GM23338 (cell line): ENCODE measurements around the gene AOAH. TPM values are rescaled to one million over a fixed set of nuclear protein-coding genes. Genes with fewer than 3 reads are reported as not detected.

Experiments used
- ATAC-seq: fragments of 200-7000 bp; cut with Tn5 transposase; 3 replicates; pipeline ENCODE4 v1.9.1; 2020
- DNase-seq: peaks from one replicate; pipeline ENCODE4 v3.0.0-alpha.2; 2015; ENCODE audit warnings: low spot score
- H2AFZ ChIP-seq: fragments of 200-600 bp; sonication (generic); 2 replicates; pipeline ENCODE4 v1.8.0; 2016; ENCODE audit warnings: antibody characterized with exemption, mild to moderate bottlenecking, moderate library complexity
- H3F3A ChIP-seq: fragments of 200-600 bp; sonication (generic); replicated peaks from 2 replicates; pipeline ENCODE4 v1.8.0; 2017; ENCODE audit warnings: antibody characterized with exemption, mixed run types, low read depth
- H3K27ac ChIP-seq: fragments of 200-600 bp; sonication (generic); 2 replicates; pipeline ENCODE4 v1.6.1; 2016; ENCODE audit warnings: low read depth
- H3K27me3 ChIP-seq: fragments of 200-600 bp; sonication (generic); 2 replicates; pipeline ENCODE4 v1.8.0; 2016; ENCODE audit warnings: mild to moderate bottlenecking, mixed run types, moderate library complexity; ENCODE audit not compliant: insufficient read depth
- H3K36me3 ChIP-seq: fragments of 200-600 bp; sonication (generic); 2 replicates; pipeline ENCODE4 v1.8.0; 2016; ENCODE audit warnings: mild to moderate bottlenecking; ENCODE audit not compliant: insufficient read depth
- H3K4me1 ChIP-seq: fragments of 200-600 bp; sonication (generic); 2 replicates; pipeline ENCODE4 v1.8.0; 2016; ENCODE audit warnings: mild to moderate bottlenecking, moderate library complexity; ENCODE audit not compliant: insufficient read depth
- H3K4me2 ChIP-seq: fragments of 200-600 bp; sonication (generic); 2 replicates; pipeline ENCODE4 v1.7.1; 2017; ENCODE audit warnings: mixed run types
- H3K4me3 ChIP-seq: fragments of 200-600 bp; sonication (generic); 2 replicates; pipeline ENCODE4 v1.6.1; 2016; ENCODE audit warnings: mixed run types
- H3K79me2 ChIP-seq: fragments of 200-600 bp; sonication (generic); replicated peaks from 2 replicates; pipeline ENCODE4 v1.8.0; 2017; ENCODE audit warnings: mild to moderate bottlenecking; ENCODE audit not compliant: insufficient read depth
- H3K9me2 ChIP-seq: fragments of 200-600 bp; sonication (generic); 2 replicates; pipeline ENCODE4 v1.8.0; 2017; ENCODE audit not compliant: insufficient read depth
- H4K20me1 ChIP-seq: fragments of 200-600 bp; sonication (generic); replicated peaks from 2 replicates; pipeline ENCODE4 v1.8.0; 2017; ENCODE audit warnings: mild to moderate bottlenecking; ENCODE audit not compliant: insufficient read depth
- H3K27ac Mint-ChIP-seq: 2 replicates; pipeline ENCODE4 v1.8.0; 2020; ENCODE audit warnings: inconsistent platforms, mild to moderate bottlenecking, moderate library complexity, mixed read lengths
- H3K27me3 Mint-ChIP-seq: 3 replicates; pipeline ENCODE4 v1.8.0; 2022; ENCODE audit warnings: low read depth, mild to moderate bottlenecking, moderate library complexity, mixed read lengths, inconsistent platforms; ENCODE audit not compliant: insufficient read depth, poor library complexity
- H3K36me3 Mint-ChIP-seq: 3 replicates; pipeline ENCODE4 v1.8.0; 2021; ENCODE audit warnings: low read depth, mild to moderate bottlenecking, inconsistent platforms, moderate library complexity, mixed read lengths
- H3K4me1 Mint-ChIP-seq: 3 replicates; pipeline ENCODE4 v1.8.0; 2020; ENCODE audit warnings: mild to moderate bottlenecking, inconsistent platforms, mixed read lengths
- H3K4me3 Mint-ChIP-seq: 3 replicates; pipeline ENCODE4 v1.8.0; 2021; ENCODE audit warnings: moderate library complexity, mild to moderate bottlenecking, inconsistent platforms, mixed read lengths
- H3K9me3 Mint-ChIP-seq: 3 replicates; pipeline ENCODE4 v1.8.0; 2020; ENCODE audit warnings: moderate library complexity, mild to moderate bottlenecking, inconsistent platforms, mixed read lengths
- CTCF ChIP-seq, 2 experiments: fragments of 200-600 bp in 1 of 2; sonication (generic) in 1 of 2; conservative IDR thresholded peaks; 2 replicates each; pipeline versions ENCODE4 v1.5.1 to v1.6.1; 2016 to 2017; ENCODE audit warnings: antibody characterized with exemption in 2 of 2, low read depth in 2 of 2, mild to moderate bottlenecking in 2 of 2, moderate library complexity in 1 of 2
- ETS1 ChIP-seq: IDR thresholded peaks from 2 replicates; pipeline ENCODE4 v1.6.1; 2016; ENCODE audit warnings: antibody characterized with exemption
- EZH2 ChIP-seq: fragments of 200-600 bp; sonication (generic); IDR thresholded peaks from one replicate; pipeline ENCODE4 v1.8.0; 2017; ENCODE audit warnings: antibody characterized with exemption, mild to moderate bottlenecking, low read depth; ENCODE audit not compliant: unreplicated experiment
- EZH2phosphoT487 ChIP-seq: fragments of 200-600 bp; sonication (generic); IDR thresholded peaks from one replicate; pipeline ENCODE4 v1.8.1; 2018; ENCODE audit warnings: antibody characterized with exemption; ENCODE audit not compliant: unreplicated experiment
- JUNB ChIP-seq: IDR thresholded peaks from one replicate; pipeline ENCODE4 v1.6.1; 2016; ENCODE audit warnings: antibody characterized with exemption; ENCODE audit not compliant: unreplicated experiment
- NANOG ChIP-seq: IDR thresholded peaks from 2 replicates; pipeline ENCODE4 v1.6.1; 2016; ENCODE audit warnings: antibody characterized with exemption, borderline replicate concordance
- REST ChIP-seq: IDR thresholded peaks from one replicate; pipeline ENCODE4 v1.6.1; 2018; ENCODE audit warnings: antibody characterized with exemption; ENCODE audit not compliant: unreplicated experiment
- STAT1 ChIP-seq: IDR thresholded peaks from one replicate; pipeline ENCODE4 v1.6.1; 2016; ENCODE audit warnings: antibody characterized with exemption; ENCODE audit not compliant: unreplicated experiment
- ZNF331 ChIP-seq: fragments of 250-450 bp; sonication (Bioruptor Pico); IDR thresholded peaks from 2 replicates; pipeline ENCODE4 v1.5.0; 2020; ENCODE audit warnings: low read depth, mild to moderate bottlenecking, moderate library complexity
- polyA plus RNA-seq: library from polyadenylated mRNA; unstranded; fragments of >200 nt; fragmentation: Nextera tagmentation; extraction: Ambion mirVana; gene quantifications from 2 replicates; pipeline ENCODE4 v1.2.1, GENCODE V29; 2016
- total RNA-seq: library from RNA; depleted of rRNA; stranded (reverse); fragments of >200 nt; shearing (Covaris generic); gene quantifications from 2 replicates; pipeline ENCODE4 v1.2.3, GENCODE V29; 2014

The AOAH gene
- total and polyA plus RNA-seq, 2 experiments from 2014 or later = not detected

- Histone ChIP-seq H4K20me1 (no peaks in the 10 kb centered on the region), H3K9me2 (peaks cover 4% of the 10 kb centered on the region; the same call in 1 of the 2 replicates)
Measured at GRCh38 chr7:36547416-36547815, 176.9 kb downstream of the AOAH start.

More at GRCh38 chr7:36547416-36547815, 176.9 kb downstream of the AOAH start:
- no peaks in the 10 kb centered on the region for H3K36me3 Mint-ChIP-seq
- H3K36me3 ChIP-seq = no peaks in the 10 kb centered on the region; the same call in 1 of the 2 replicates
- H3K79me2 ChIP-seq = no peaks in the 10 kb centered on the region
- peaks cover 1% of the 10 kb centered on the region for H3K27me3 Mint-ChIP-seq
- DNase-seq (no peak), ATAC-seq (no peak)
- TF ChIP-seq NANOG (no peak), EZH2phosphoT487 (no peak), CTCF (conservative IDR thresholded peaks at IDR 0.05; ENCODE audit: low read depth in 2 of 2) (no peak), EZH2 (no peak), ETS1 (no peak), STAT1 (no peak), JUNB (no peak), ZNF331 (CRISPR knock-in tag) (no peak), REST (no peak)
- H3K27ac Mint-ChIP-seq = no peak overlapping the region
- no peaks in the 10 kb centered on the region for H3K27me3 ChIP-seq
- H3K4me3 ChIP-seq = no peak overlapping the region
- no peaks in the 10 kb centered on the region; the same call in 2 of the 3 replicates for H3K4me1 Mint-ChIP-seq
- no peaks in the 10 kb centered on the region for H3K9me3 Mint-ChIP-seq
- no peak overlapping the region for H2AFZ ChIP-seq
- no peak overlapping the region for H3K27ac ChIP-seq
- no peak overlapping the region for H3K4me2 ChIP-seq
- H3K4me3 Mint-ChIP-seq = no peak overlapping the region
- H3F3A ChIP-seq = no peaks in the 10 kb centered on the region
- H3K4me1 ChIP-seq = no peaks in the 10 kb centered on the region
